WTC11 (cell line): ENCODE data around the gene SORCS2. TPM values are rescaled to one million over a fixed set of nuclear protein-coding genes. Genes with fewer than 3 reads are reported as not detected.

Experiments used
- ATAC-seq: fragments of 200-7000 bp; cut with Tn5 transposase; 2 replicates; pipeline ENCODE4 v1.10.0; 2021; ENCODE audit warnings: mild to moderate bottlenecking, moderate library complexity
- CTCF ChIA-PET: fragments of 300-600 bp; sonication (Branson Sonifier 250); formaldehyde crosslinking; loops from one replicate; lab custom pipeline; 2021; ENCODE audit warnings: antibody characterized with exemption; lab: Charles Lee
- POLR2A ChIA-PET: fragments of 350-600 bp; sonication (Branson Sonifier 250); formaldehyde crosslinking; loops from one replicate; lab custom pipeline; 2021; ENCODE audit warnings: antibody characterized with exemption; lab: Charles Lee
- DNase-seq: peaks from one replicate; pipeline ENCODE4 v3.0.0; 2021; ENCODE audit warnings: low spot score
- H3K27ac Mint-ChIP-seq: 2 replicates; pipeline ENCODE4 v1.8.0; 2021; ENCODE audit warnings: mixed read lengths
- H3K27me3 Mint-ChIP-seq: 2 replicates; pipeline ENCODE4 v1.8.0; 2021; ENCODE audit warnings: low read depth, mild to moderate bottlenecking, moderate library complexity, mixed read lengths
- H3K36me3 Mint-ChIP-seq: 2 replicates; pipeline ENCODE4 v1.8.0; 2021; ENCODE audit warnings: mixed read lengths
- H3K4me1 Mint-ChIP-seq: 2 replicates; pipeline ENCODE4 v1.8.0; 2022; ENCODE audit warnings: mixed read lengths
- H3K4me3 Mint-ChIP-seq: 2 replicates; pipeline ENCODE4 v1.8.0; 2021; ENCODE audit warnings: mild to moderate bottlenecking, moderate library complexity, mixed read lengths
- H3K9me3 Mint-ChIP-seq: 2 replicates; pipeline ENCODE4 v1.8.0; 2021; ENCODE audit warnings: mixed read lengths
- ELF4 ChIP-seq: sonication (generic); formaldehyde crosslinking; IDR thresholded peaks from 2 replicates; pipeline ENCODE4 v1.8.1; 2022; ENCODE audit warnings: low read depth, mild to moderate bottlenecking, moderate library complexity, missing genetic modification reagents
- ESRRA ChIP-seq: sonication (generic); formaldehyde crosslinking; IDR thresholded peaks from 2 replicates; pipeline ENCODE4 v1.8.1; 2022; ENCODE audit warnings: mild to moderate bottlenecking, missing genetic modification reagents, borderline replicate concordance
- FOXK1 ChIP-seq: sonication (generic); formaldehyde crosslinking; IDR thresholded peaks from 2 replicates; pipeline ENCODE4 v1.8.0; 2022; ENCODE audit warnings: mild to moderate bottlenecking, moderate library complexity, missing genetic modification reagents
- FOXP1 ChIP-seq: sonication (generic); formaldehyde crosslinking; IDR thresholded peaks from 2 replicates; pipeline ENCODE4 v1.8.0; 2022; ENCODE audit warnings: missing genetic modification reagents, mild to moderate bottlenecking, moderate library complexity, borderline replicate concordance
- JAZF1 ChIP-seq: fragments of 250-450 bp; sonication (Bioruptor Pico); IDR thresholded peaks from 2 replicates; pipeline ENCODE4 v1.9.0; 2021; ENCODE audit warnings: moderate library complexity, mild to moderate bottlenecking, inconsistent platforms
- JUN ChIP-seq: sonication (generic); formaldehyde crosslinking; IDR thresholded peaks from 2 replicates; pipeline ENCODE4 v1.8.0; 2023; ENCODE audit warnings: mild to moderate bottlenecking, missing genetic modification reagents
- PRRX2 ChIP-seq: fragments of 250-450 bp; sonication (Bioruptor Pico); IDR thresholded peaks from 2 replicates; pipeline ENCODE4 v1.8.0; 2021; ENCODE audit warnings: mild to moderate bottlenecking
- SMAD3 ChIP-seq: sonication (generic); formaldehyde crosslinking; IDR thresholded peaks from 2 replicates; pipeline ENCODE4 v1.8.0; 2022; ENCODE audit warnings: missing genetic modification reagents, mild to moderate bottlenecking, borderline replicate concordance
- TCF7 ChIP-seq: sonication (generic); formaldehyde crosslinking; IDR thresholded peaks from 2 replicates; pipeline ENCODE4 v1.8.0; 2022; ENCODE audit warnings: mild to moderate bottlenecking, low read depth, missing genetic modification reagents, moderate library complexity
- TEAD1 ChIP-seq: sonication (generic); formaldehyde crosslinking; IDR thresholded peaks from 2 replicates; pipeline ENCODE4 v1.8.0; 2022; ENCODE audit warnings: mild to moderate bottlenecking, missing genetic modification reagents
- ZNF121 ChIP-seq: sonication (generic); formaldehyde crosslinking; IDR thresholded peaks from 2 replicates; pipeline ENCODE4 v1.8.0; 2023; ENCODE audit warnings: missing genetic modification reagents
- ZNF232 ChIP-seq: sonication (generic); formaldehyde crosslinking; IDR thresholded peaks from 2 replicates; pipeline ENCODE4 v1.8.0; 2022; ENCODE audit warnings: mild to moderate bottlenecking, missing genetic modification reagents
- ZNF263 ChIP-seq: sonication (generic); formaldehyde crosslinking; IDR thresholded peaks from 2 replicates; pipeline ENCODE4 v1.8.1; 2022; ENCODE audit warnings: low read depth, mild to moderate bottlenecking, moderate library complexity, missing genetic modification reagents
- ZNF416 ChIP-seq: fragments of 250-450 bp; sonication (Bioruptor Pico); IDR thresholded peaks from 2 replicates; pipeline ENCODE4 v1.9.0; 2021; ENCODE audit warnings: mild to moderate bottlenecking, inconsistent platforms
- total RNA-seq: library from RNA; stranded (reverse); gene quantifications from 3 replicates; pipeline ENCODE4 v1.2.3, GENCODE V29; 2021
- TF ChIP-seq, protein P1 (sequence below): sonication (generic); formaldehyde crosslinking; IDR thresholded peaks from 2 replicates; pipeline ENCODE4 v1.8.0; 2023; ENCODE audit warnings: missing genetic modification reagents, mild to moderate bottlenecking, borderline replicate concordance
- TF ChIP-seq, protein P2 (sequence below): sonication (generic); formaldehyde crosslinking; IDR thresholded peaks from 2 replicates; pipeline ENCODE4 v1.8.0; 2022; ENCODE audit warnings: mild to moderate bottlenecking, missing genetic modification reagents
- TF ChIP-seq, protein P3 (sequence below): sonication (generic); formaldehyde crosslinking; conservative IDR thresholded peaks from 2 replicates; pipeline ENCODE4 v1.8.1; 2023; ENCODE audit warnings: mild to moderate bottlenecking, low read depth, missing genetic modification reagents, moderate library complexity
- TF ChIP-seq, protein P4 (sequence below): sonication (generic); formaldehyde crosslinking; IDR thresholded peaks from 2 replicates; pipeline ENCODE4 v1.8.1; 2023; ENCODE audit warnings: mild to moderate bottlenecking, missing genetic modification reagents, borderline replicate concordance
- TF ChIP-seq, protein P5 (sequence below): fragments of 250-450 bp; sonication (Bioruptor Pico); IDR thresholded peaks from 2 replicates; pipeline ENCODE4 v1.9.0; 2021; ENCODE audit warnings: mild to moderate bottlenecking

SORCS2 gene
- total RNA-seq, 1 experiment from 2014 or later, result 6.6 TPM

DNA sequence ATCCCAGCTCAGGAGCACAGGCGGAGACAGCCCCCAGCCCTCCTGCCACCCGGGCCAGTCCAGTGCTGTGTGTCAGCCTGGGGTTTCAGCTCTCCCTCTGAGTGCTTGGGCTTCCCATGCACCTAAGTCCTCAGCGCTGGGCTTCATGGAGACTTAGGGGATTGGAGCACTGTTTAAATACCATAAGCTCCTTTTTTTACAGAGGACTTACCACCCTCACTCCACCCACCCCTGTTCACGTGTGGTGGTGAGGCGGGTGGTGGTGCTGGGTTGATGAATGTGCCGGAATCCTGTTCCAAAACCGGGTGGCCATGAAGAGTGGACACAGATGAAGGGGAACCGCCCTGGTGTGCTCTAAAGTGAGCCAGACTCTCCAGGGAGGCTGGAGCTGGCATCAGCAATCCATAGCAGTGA lies 175.5 kb downstream of the SORCS2 start (continued):
- TF ChIP-seq, protein P1, sequence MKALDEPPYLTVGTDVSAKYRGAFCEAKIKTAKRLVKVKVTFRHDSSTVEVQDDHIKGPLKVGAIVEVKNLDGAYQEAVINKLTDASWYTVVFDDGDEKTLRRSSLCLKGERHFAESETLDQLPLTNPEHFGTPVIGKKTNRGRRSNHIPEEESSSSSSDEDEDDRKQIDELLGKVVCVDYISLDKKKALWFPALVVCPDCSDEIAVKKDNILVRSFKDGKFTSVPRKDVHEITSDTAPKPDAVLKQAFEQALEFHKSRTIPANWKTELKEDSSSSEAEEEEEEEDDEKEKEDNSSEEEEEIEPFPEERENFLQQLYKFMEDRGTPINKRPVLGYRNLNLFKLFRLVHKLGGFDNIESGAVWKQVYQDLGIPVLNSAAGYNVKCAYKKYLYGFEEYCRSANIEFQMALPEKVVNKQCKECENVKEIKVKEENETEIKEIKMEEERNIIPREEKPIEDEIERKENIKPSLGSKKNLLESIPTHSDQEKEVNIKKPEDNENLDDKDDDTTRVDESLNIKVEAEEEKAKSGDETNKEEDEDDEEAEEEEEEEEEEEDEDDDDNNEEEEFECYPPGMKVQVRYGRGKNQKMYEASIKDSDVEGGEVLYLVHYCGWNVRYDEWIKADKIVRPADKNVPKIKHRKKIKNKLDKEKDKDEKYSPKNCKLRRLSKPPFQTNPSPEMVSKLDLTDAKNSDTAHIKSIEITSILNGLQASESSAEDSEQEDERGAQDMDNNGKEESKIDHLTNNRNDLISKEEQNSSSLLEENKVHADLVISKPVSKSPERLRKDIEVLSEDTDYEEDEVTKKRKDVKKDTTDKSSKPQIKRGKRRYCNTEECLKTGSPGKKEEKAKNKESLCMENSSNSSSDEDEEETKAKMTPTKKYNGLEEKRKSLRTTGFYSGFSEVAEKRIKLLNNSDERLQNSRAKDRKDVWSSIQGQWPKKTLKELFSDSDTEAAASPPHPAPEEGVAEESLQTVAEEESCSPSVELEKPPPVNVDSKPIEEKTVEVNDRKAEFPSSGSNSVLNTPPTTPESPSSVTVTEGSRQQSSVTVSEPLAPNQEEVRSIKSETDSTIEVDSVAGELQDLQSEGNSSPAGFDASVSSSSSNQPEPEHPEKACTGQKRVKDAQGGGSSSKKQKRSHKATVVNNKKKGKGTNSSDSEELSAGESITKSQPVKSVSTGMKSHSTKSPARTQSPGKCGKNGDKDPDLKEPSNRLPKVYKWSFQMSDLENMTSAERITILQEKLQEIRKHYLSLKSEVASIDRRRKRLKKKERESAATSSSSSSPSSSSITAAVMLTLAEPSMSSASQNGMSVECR (CRISPR knock-in tag), result no peak
- TF ChIP-seq SMAD3 (CRISPR knock-in tag) (no peak), ZNF232 (no peak), PRRX2 (CRISPR knock-in tag) (no peak), JUN (CRISPR knock-in tag) (no peak)
- TF ChIP-seq, all 79 proteins: peak for 0

DNA sequence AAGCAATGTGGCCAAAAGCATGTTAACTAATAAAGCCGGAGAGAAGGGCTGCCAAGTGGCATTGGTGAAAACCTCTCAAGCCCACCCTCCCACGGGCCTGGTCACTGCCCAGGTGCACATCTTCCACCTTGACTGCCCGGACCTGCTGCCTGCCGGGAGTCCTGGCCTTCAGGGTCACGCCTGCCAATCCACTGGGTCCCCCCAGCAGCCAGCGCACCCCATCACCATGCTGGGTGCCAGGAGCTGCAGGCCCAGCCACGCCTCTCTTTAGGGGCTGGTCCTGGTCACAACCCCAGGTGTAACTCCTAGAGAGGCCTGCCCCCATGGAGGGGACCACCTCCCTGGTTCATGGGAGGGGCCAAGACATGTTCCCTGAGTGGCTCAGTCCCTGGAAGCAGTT lies 176.0 kb downstream of the SORCS2 start:
- peaks cover 9% of the 10 kb centered on the region for H3K4me1 Mint-ChIP-seq
- POLR2A ChIA-PET, result no interaction called here
- TF ChIP-seq, protein P2, sequence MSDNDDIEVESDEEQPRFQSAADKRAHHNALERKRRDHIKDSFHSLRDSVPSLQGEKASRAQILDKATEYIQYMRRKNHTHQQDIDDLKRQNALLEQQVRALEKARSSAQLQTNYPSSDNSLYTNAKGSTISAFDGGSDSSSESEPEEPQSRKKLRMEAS, result no peak
- TF ChIP-seq TEAD1 (CRISPR knock-in tag), result no peak

DNA sequence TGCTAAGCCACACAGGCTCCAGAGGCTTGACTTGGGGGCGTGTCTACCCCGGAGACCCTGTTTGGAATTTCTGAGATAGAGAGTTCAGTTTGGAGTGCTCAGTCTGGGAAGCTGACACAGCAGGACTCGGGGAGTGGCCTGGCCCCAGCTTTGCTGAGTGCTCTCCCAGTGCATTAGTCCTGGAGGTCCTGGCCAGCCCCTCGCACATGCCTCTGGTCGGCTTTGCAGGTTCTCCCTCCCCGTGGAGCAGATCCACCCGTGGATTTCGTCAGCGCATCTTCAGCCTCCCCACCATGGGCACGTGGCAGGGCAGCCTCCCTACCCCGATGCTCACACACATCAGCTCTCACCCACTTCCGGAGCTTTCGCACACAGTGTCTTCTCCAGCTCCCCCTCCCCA lies 177.2 kb downstream of the SORCS2 start:
- H3K27ac Mint-ChIP-seq, result no peak overlapping the region; the same call in 1 of the 2 replicates
- H3K4me1 Mint-ChIP-seq, result peaks cover 9% of the 10 kb centered on the region
- no peak for ATAC-seq
- H3K9me3 Mint-ChIP-seq, result no peaks in the 10 kb centered on the region
- no peaks in the 10 kb centered on the region for H3K36me3 Mint-ChIP-seq
- CTCF ChIA-PET, result interaction anchor here (2.8 kb wide), 1 partner anchor 34 kb away, joined by 8 read pairs; no protein-coding TSS in a partner anchor
- H3K27me3 Mint-ChIP-seq, result no peaks in the 10 kb centered on the region
- H3K4me3 Mint-ChIP-seq, result no peak overlapping the region
- TF ChIP-seq PRRX2 (CRISPR knock-in tag) (no peak), FOXK1 (CRISPR knock-in tag) (no peak), ELF4 (no peak), TCF7 (CRISPR knock-in tag) (no peak), JAZF1 (CRISPR knock-in tag) (no peak), ESRRA (CRISPR knock-in tag) (no peak), ZNF263 (CRISPR knock-in tag) (no peak), ZNF416 (CRISPR knock-in tag) (no peak), ZNF121 (CRISPR knock-in tag) (no peak), FOXP1 (CRISPR knock-in tag) (no peak)
- TF ChIP-seq, protein P3, sequence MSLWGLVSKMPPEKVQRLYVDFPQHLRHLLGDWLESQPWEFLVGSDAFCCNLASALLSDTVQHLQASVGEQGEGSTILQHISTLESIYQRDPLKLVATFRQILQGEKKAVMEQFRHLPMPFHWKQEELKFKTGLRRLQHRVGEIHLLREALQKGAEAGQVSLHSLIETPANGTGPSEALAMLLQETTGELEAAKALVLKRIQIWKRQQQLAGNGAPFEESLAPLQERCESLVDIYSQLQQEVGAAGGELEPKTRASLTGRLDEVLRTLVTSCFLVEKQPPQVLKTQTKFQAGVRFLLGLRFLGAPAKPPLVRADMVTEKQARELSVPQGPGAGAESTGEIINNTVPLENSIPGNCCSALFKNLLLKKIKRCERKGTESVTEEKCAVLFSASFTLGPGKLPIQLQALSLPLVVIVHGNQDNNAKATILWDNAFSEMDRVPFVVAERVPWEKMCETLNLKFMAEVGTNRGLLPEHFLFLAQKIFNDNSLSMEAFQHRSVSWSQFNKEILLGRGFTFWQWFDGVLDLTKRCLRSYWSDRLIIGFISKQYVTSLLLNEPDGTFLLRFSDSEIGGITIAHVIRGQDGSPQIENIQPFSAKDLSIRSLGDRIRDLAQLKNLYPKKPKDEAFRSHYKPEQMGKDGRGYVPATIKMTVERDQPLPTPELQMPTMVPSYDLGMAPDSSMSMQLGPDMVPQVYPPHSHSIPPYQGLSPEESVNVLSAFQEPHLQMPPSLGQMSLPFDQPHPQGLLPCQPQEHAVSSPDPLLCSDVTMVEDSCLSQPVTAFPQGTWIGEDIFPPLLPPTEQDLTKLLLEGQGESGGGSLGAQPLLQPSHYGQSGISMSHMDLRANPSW (CRISPR knock-in tag), result no peak
- TF ChIP-seq, protein P4, sequence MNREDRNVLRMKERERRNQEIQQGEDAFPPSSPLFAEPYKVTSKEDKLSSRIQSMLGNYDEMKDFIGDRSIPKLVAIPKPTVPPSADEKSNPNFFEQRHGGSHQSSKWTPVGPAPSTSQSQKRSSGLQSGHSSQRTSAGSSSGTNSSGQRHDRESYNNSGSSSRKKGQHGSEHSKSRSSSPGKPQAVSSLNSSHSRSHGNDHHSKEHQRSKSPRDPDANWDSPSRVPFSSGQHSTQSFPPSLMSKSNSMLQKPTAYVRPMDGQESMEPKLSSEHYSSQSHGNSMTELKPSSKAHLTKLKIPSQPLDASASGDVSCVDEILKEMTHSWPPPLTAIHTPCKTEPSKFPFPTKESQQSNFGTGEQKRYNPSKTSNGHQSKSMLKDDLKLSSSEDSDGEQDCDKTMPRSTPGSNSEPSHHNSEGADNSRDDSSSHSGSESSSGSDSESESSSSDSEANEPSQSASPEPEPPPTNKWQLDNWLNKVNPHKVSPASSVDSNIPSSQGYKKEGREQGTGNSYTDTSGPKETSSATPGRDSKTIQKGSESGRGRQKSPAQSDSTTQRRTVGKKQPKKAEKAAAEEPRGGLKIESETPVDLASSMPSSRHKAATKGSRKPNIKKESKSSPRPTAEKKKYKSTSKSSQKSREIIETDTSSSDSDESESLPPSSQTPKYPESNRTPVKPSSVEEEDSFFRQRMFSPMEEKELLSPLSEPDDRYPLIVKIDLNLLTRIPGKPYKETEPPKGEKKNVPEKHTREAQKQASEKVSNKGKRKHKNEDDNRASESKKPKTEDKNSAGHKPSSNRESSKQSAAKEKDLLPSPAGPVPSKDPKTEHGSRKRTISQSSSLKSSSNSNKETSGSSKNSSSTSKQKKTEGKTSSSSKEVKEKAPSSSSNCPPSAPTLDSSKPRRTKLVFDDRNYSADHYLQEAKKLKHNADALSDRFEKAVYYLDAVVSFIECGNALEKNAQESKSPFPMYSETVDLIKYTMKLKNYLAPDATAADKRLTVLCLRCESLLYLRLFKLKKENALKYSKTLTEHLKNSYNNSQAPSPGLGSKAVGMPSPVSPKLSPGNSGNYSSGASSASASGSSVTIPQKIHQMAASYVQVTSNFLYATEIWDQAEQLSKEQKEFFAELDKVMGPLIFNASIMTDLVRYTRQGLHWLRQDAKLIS, result no peak
- TF ChIP-seq, protein P5, sequence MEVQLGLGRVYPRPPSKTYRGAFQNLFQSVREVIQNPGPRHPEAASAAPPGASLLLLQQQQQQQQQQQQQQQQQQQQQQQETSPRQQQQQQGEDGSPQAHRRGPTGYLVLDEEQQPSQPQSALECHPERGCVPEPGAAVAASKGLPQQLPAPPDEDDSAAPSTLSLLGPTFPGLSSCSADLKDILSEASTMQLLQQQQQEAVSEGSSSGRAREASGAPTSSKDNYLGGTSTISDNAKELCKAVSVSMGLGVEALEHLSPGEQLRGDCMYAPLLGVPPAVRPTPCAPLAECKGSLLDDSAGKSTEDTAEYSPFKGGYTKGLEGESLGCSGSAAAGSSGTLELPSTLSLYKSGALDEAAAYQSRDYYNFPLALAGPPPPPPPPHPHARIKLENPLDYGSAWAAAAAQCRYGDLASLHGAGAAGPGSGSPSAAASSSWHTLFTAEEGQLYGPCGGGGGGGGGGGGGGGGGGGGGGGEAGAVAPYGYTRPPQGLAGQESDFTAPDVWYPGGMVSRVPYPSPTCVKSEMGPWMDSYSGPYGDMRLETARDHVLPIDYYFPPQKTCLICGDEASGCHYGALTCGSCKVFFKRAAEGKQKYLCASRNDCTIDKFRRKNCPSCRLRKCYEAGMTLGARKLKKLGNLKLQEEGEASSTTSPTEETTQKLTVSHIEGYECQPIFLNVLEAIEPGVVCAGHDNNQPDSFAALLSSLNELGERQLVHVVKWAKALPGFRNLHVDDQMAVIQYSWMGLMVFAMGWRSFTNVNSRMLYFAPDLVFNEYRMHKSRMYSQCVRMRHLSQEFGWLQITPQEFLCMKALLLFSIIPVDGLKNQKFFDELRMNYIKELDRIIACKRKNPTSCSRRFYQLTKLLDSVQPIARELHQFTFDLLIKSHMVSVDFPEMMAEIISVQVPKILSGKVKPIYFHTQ (CRISPR knock-in tag), result no peak
- DNase-seq, result no peak
- POLR2A ChIA-PET, result no interaction called here

More for the DNA sequence above, 176.0 kb downstream of the SORCS2 start:
- no peaks in the 10 kb centered on the region for H3K27me3 Mint-ChIP-seq
- H3K36me3 Mint-ChIP-seq, result no peaks in the 10 kb centered on the region
- CTCF ChIA-PET, result interaction anchor here (0.9 kb wide), 1 partner anchor 337 kb away, joined by 3 read pairs; no protein-coding TSS in a partner anchor
- no peak overlapping the region for H3K27ac Mint-ChIP-seq
- H3K4me3 Mint-ChIP-seq, result no peak overlapping the region
- DNase-seq, result no peak
- no peak for ATAC-seq
- H3K9me3 Mint-ChIP-seq, result peaks cover 3% of the 10 kb centered on the region
